Epidermal melanocyte (primary cell): ENCODE data around the gene LMAN2L.
A peak's percentile ranks its signal among the peaks of the same experiment; 100 is the strongest.
"Not testable (repeated sequence)": the region's sequence is repeated elsewhere in the genome, so short reads cannot be mapped to it uniquely, and the experiment has no call there.

Experiments used
- DNase-seq: peaks from one replicate; pipeline ENCODE4 v3.0.0; 2011; ENCODE audit warnings: low spot score; ENCODE audit not compliant: insufficient read length

The LMAN2L gene

DNA sequence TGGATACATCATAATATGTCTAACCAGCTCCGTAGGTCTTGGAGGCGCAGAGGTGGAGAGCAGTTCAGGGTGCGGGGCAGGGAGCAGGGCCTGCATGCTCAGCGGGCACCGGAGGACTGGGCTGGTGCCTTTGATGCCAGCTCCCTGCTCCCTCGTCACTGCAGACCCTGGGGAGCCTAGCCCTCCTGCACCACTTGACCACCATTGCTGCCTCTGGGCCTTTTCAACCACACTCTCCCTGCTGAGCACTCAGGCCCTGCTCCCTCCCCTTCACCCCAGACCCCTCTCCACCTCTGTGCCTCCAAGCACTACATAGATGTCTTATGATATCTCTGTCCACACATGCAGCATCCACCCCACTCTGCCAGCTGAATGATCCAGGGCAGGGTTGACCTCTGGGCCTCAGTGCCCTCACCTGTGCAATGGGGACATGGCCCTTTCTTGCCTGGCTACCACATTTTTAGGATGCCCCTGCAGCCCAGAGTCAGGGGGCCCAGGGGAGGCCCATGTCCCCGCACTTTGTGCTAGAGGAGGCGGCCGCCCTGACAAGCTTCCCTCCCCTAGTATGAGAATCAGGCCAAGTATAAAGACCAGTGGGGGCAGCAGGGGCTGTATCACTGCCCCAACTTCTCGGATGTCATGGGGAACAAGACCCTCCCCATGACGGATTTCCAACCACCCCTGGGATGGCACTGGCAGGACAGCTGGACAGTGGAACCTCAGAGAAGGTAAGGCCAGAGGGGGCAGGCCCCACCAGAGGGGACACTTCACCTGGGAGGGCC lies 51.0 kb downstream of the LMAN2L start:
- DNase-seq, result no peak

GRCh38 chr2:96687711-96688640 lies 51.9 kb downstream of the LMAN2L start:
- no peak for DNase-seq

DNA sequence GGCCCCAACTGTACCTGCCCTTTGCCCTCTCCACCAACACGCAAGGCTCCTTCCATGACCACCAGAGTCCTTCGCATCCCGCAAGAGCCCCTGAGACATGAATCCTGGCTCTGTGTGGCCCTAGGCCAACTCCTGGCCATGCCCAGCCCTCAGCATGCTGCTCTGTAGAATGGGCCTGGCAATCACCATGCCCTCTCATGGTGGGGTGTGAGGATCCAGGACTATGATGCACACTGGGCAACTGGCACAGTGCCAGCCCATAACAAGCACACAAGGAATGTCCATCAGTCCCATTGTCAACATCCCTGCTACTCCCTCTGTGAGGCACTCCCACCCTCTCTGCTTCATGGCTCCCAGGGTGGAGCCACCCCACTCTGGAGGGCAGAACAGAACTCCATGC lies 52.6 kb downstream of the LMAN2L start:
- no peak for DNase-seq

- no peak for DNase-seq
Measured at GRCh38 chr2:96685577-96686459, 54.0 kb downstream of the LMAN2L start.

DNA sequence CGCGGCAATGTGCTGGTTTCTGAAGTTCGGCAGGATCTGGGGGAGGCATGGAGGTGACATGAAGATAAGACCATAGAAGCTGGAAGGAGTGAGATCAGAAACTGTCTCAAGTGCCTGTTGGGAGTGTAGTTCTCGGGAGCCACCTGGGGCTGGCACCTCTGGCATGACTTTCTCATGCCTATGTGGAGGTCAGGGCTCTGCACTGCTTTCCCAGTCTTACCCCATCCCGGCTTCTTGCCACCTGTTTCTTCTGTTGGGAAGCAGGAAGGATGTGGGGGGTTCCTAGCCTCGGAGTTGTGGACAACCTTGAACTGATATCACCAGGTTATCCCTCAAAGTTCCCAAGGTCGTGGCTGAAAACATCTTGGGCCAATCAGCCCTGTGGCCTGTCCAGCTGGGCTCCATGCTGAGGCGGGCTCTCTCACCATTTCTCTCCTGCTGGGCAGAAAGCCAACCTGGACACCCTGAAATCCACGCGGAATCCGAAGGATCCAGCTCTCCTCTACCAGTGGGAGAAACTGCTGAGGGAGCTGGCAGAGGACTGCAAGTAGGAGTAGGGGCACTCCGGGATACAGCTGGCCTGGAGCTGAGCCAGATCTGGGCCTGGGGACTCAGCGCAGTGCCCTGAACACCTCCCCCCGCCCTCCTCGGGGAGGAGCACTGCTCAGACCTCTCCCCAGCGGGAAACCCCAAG lies 54.8 kb downstream of the LMAN2L start:
- DNase-seq, result no peak

- DNase-seq, result no peak
Measured at GRCh38 chr2:96683972-96684820, 55.7 kb downstream of the LMAN2L start.

DNA sequence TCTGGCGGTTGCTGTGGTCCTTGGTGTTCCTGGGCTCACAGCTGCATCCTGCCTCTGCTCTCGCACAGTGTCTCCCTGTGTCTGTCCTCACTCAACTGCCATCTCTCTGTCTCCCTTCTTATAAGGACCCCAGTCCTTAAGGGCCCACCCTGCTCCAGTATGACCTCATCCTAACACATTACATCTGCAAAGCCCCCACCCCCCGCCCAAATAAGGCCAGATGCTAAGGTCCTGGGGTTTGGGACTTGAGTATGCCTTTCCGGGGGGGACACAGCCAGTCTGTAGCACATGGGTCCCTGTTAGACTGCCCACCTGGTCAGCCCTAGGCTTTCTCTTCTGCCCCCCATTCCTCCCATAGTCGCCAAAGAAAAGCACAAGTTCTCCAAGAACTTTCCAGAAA lies 56.6 kb downstream of the LMAN2L start:
- DNase-seq, result no peak

DNA sequence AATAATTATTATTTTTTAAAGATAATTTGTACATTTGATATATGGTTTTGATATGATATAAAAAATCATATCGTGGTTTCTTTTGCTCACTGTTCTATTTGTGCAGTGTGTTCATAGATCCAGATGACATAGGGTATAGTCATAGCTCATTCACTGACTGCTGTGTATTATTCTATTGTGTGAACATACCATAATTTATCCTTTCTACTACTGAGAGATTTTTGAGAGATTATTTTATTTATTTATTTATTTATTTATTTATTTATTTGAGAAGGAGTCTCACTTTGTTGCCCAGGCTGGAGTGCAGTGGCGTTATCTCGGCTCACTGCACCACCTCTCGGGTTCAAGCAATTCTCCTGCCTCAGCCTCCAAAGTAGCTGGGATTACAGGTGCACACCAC lies 58.3 kb downstream of the LMAN2L start:
- no peak for DNase-seq

- no peak for DNase-seq
Measured at GRCh38 chr2:96680561-96681141, 59.2 kb downstream of the LMAN2L start.

DNA sequence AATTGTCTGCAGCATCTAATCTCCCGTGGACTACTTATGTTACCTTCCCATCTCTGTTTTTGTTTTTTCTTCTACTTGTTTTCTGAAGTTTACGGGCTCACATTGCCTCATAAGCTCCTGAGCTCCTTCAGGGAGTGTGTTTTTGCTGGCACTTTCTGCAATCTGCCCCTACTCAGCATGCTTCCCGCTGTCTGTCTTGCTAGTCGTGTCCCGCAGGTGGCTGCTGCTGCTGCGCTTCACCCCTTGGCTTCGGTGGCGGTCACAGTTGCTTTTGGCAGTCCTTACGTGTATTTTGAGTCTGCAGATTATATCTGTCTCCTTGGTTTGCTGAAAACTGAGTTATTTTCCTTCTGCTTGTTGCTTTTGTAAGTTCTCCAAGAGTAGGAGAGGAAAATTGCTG lies 60.0 kb downstream of the LMAN2L start:
- no peak for DNase-seq

GRCh38 chr2:96669539-96670215 lies 70.2 kb downstream of the LMAN2L start:
- DNase-seq, result no peak

GRCh38 chr2:96668771-96669170 lies 71.1 kb downstream of the LMAN2L start:
- no peak for DNase-seq

DNA sequence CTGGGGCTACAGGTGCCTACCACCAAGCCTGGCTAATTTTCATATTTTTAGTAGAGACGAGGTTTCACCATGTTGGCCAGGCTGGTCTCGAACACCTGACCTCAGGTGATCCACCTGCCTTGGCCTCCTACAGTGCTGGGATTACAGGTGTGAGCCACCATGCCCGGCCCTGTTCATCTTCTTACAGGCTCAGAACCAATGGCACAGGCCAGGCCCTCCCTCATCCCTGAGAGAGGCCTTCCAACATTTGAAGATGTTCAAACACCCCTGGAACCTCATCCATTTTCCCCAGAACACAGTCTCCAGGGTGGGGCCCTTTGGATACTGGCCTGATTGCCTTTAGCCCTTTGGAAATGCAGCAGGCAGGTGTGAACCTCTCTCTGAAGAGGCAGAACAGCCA lies 74.1 kb downstream of the LMAN2L start:
- not testable (repeated sequence) for DNase-seq

DNA sequence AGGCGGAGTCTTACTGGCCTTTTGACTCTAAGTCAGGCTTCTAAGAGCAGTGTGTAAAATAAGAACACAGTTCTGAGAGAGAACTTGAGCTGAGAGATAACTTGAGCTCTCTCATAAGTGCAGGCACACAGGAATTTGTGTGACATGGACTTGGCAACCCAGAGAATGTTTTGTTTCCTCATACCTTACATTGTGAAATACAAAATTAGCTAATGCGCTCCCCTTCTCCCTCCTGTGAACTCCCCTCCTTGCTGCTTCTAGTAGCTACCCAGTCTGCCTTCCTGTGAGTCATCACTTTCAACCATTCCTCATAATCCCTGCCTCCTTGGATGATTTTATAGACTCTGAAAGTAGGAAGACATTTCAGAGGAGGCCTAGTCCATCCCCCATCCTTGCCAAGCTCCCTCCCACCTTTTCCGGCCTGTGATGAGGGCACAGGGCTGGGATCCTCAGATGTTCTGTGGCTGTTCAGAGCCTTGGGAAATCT lies 74.7 kb downstream of the LMAN2L start:
- DNase-seq, result peak; percentile 56

DNA sequence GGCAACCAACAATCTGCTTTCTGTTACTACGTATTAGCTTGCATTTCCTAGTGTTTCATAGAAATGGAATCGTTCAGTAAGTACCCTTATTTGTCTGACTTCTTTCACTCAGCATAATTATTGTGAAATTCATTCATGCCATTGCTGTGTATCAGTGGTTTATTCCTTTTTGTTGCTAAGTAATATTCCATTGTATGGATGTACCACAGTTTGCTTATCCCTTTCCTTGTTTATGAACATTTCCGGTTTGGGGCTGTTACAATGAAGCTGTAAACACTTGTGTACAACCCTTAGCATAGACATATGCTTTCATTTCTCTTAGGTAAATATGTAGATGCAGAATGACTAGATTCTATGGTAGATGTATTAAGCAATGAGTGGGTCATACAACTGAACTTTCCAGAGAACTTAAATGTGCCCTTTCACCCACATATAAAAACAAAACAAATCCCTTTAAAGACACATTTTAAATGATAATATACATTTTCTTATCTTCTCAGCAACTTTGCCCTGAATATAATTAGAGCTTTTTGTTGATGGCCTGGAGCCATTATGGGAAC lies 75.4 kb downstream of the LMAN2L start:
- no peak for DNase-seq

DNA sequence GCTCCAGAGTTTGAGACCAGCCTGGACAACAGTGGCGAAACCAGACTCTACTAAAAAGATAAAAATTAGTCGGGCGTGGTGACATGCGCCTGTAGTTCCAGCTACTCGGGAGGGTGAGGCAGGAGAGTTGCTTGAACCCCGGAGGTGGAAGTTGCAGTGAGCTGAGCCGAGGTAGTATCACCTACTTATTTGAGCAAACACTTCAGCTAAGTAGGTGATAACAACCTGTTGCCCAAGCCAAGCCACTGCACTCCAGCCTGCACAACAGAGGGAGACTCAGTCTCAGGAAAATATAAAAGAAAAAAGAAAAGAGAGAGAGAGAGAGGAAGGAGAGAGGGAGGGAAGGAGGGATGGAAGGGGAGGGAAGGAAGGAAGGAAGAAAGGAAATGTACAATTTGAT lies 76.0 kb downstream of the LMAN2L start:
- no peak for DNase-seq

- no peak for DNase-seq
Measured at GRCh38 chr2:96663177-96663576, 76.7 kb downstream of the LMAN2L start.

- DNase-seq, result no peak
Measured at GRCh38 chr2:96662360-96662759, 77.5 kb downstream of the LMAN2L start.

GRCh38 chr2:96661324-96661723 lies 78.5 kb downstream of the LMAN2L start:
- DNase-seq, result no peak
